HepG2 (cell line): ENCODE results near the gene ZNF394. TPM values are rescaled to one million over a fixed set of nuclear protein-coding genes. Genes with fewer than 3 reads are reported as not detected.

Experiments used
- ATAC-seq: fragments of 200-7000 bp; cut with Tn5 transposase; 3 replicates; pipeline ENCODE4 v1.9.1; 2020; ENCODE audit warnings: mild to moderate bottlenecking, moderate library complexity
- BruUV-seq: library from RNA; stranded (reverse); fragments of 400-500 nt; replicated peaks from 2 replicates; lab custom pipeline; 2021; lab: Mats Ljungman, UMichigan
- CTCF ChIA-PET: fragments of 300-600 bp; formaldehyde crosslinking; extraction: SDS; loops from one replicate; lab custom pipeline; 2021; ENCODE audit warnings: low total read pairs, inconsistent platforms, low intra/inter-chr PET ratio; lab: Yijun Ruan, JAX
- POLR2A ChIA-PET: fragments of 350-600 bp; sonication (Branson Sonifier 250); formaldehyde crosslinking; loops from one replicate; lab custom pipeline; 2020; ENCODE audit warnings: antibody characterized with exemption, inconsistent platforms; lab: Yijun Ruan, JAX
- DNase-seq: peaks from one replicate; pipeline ENCODE4 v3.0.0-alpha.2; 2015; ENCODE audit warnings: low spot score
- FAIRE-seq: peaks from 3 replicates; lab custom pipeline; 2011; peaks lifted over from hg19 to GRCh38; lab: Jason Lieb, UNC
- H2AFZ ChIP-seq: one replicate; pipeline ENCODE4 v1.6.1; 2011; ENCODE audit warnings: low read length, inconsistent platforms
- H3K27ac ChIP-seq: fragments of 300-600 bp; 3 replicates; pipeline ENCODE4 v1.8.0; 2011; ENCODE audit warnings: mixed run types, mild to moderate bottlenecking, mixed read lengths, low read length, inconsistent platforms; ENCODE audit not compliant: insufficient read depth; ENCODE audit errors: extremely low read length
- H3K27me3 ChIP-seq, 2 experiments: fragments of 200-600 bp in 1 of 2; 2 replicates in 1 of 2; 3 replicates in 1 of 2; pipeline versions ENCODE4 v1.6.0 to v1.8.0; 2011; ENCODE audit warnings: low read length in 2 of 2, mild to moderate bottlenecking in 2 of 2, moderate library complexity in 2 of 2, inconsistent platforms in 1 of 2; ENCODE audit not compliant: insufficient read depth in 2 of 2, control insufficient read depth in 1 of 2
- H3K36me3 ChIP-seq, 2 experiments: fragments of 200-600 bp in 1 of 2; replicated peaks in 1 of 2; 2 replicates in 1 of 2; 3 replicates in 1 of 2; pipeline versions ENCODE4 v1.5.1 to v1.8.0; 2011; ENCODE audit warnings: low read length in 2 of 2, inconsistent platforms in 1 of 2; ENCODE audit not compliant: insufficient read depth in 2 of 2, control insufficient read depth in 1 of 2
- H3K4me1 ChIP-seq: 2 replicates; pipeline ENCODE4 v1.5.1; 2012; ENCODE audit warnings: low read length, inconsistent platforms; ENCODE audit not compliant: insufficient read depth
- H3K4me2 ChIP-seq: 2 replicates; pipeline ENCODE4 v1.6.0; 2011; ENCODE audit warnings: low read depth, low read length, inconsistent platforms
- H3K4me3 ChIP-seq, 3 experiments: fragments of 200-600 bp in 1 of 3; sonication (generic), shearing (Covaris generic) in 1 of 3; replicated peaks in 1 of 3; 2 replicates each; pipeline ENCODE4 v1.5.1; 2011 to 2016; ENCODE audit warnings: low read length in 3 of 3, inconsistent platforms in 2 of 3, low read depth in 2 of 3, mild to moderate bottlenecking in 2 of 3, control low read depth in 1 of 3, mixed read lengths in 1 of 3; ENCODE audit not compliant: insufficient read depth in 1 of 3
- H3K79me2 ChIP-seq: one replicate; pipeline ENCODE4 v1.6.1; 2011; ENCODE audit warnings: low read length, inconsistent platforms; ENCODE audit not compliant: insufficient read depth
- H3K9ac ChIP-seq: 2 replicates; pipeline ENCODE4 v1.6.0; 2011; ENCODE audit warnings: mild to moderate bottlenecking, low read depth, low read length, inconsistent platforms; ENCODE audit not compliant: insufficient read depth
- H3K9me3 ChIP-seq: 2 replicates; pipeline ENCODE4 v1.5.1; 2012; ENCODE audit warnings: mild to moderate bottlenecking, low read length
- H4K20me1 ChIP-seq: 2 replicates; pipeline ENCODE4 v1.6.0; 2011; ENCODE audit warnings: inconsistent platforms, mild to moderate bottlenecking, low read length, moderate library complexity; ENCODE audit not compliant: insufficient read depth
- DNMT1 ChIP-seq: sonication (generic); formaldehyde crosslinking; IDR thresholded peaks from 2 replicates; pipeline ENCODE4 v1.5.1; 2020; ENCODE audit warnings: mild to moderate bottlenecking, missing genetic modification reagents
- NCOA2 ChIP-seq: sonication (generic); formaldehyde crosslinking; IDR thresholded peaks from 2 replicates; pipeline ENCODE4 v1.8.0; 2022; ENCODE audit warnings: inconsistent platforms
- NFRKB ChIP-seq: fragments of 450-650 bp; IDR thresholded peaks from 2 replicates; pipeline ENCODE4 v1.6.1; 2017
- NR2F6 ChIP-seq, 2 experiments: IDR thresholded peaks; 2 replicates each; pipeline ENCODE4 v1.6.1; 2016; ENCODE audit warnings: antibody characterized with exemption in 1 of 2, mild to moderate bottlenecking in 1 of 2
- PTBP1 ChIP-seq: fragments of 200-400 bp; formaldehyde crosslinking; IDR thresholded peaks from 2 replicates; pipeline ENCODE4 v1.6.1; 2018; ENCODE audit warnings: low read length, low read depth; ENCODE audit not compliant: poor library complexity, severe bottlenecking
- RAD21 ChIP-seq: fragments of 450-650 bp; formaldehyde crosslinking; IDR thresholded peaks from 2 replicates; pipeline ENCODE4 v1.5.0; 2020; ENCODE audit warnings: mild to moderate bottlenecking
- RARG ChIP-seq: sonication (generic); formaldehyde crosslinking; IDR thresholded peaks from 2 replicates; pipeline ENCODE4 v1.4.0; 2020; ENCODE audit warnings: low read depth, mild to moderate bottlenecking, missing genetic modification reagents
- STAG1 ChIP-seq: sonication (generic); formaldehyde crosslinking; IDR thresholded peaks from 2 replicates; pipeline ENCODE4 v1.4.0; 2020; ENCODE audit warnings: missing genetic modification reagents
- YEATS2 ChIP-seq: sonication (generic); formaldehyde crosslinking; IDR thresholded peaks from 2 replicates; pipeline ENCODE4 v1.4.0; 2020; ENCODE audit warnings: missing genetic modification reagents, borderline replicate concordance
- ZNF143 ChIP-seq: sonication (generic); formaldehyde crosslinking; IDR thresholded peaks from 2 replicates; pipeline ENCODE4 v1.4.0; 2020; ENCODE audit warnings: missing genetic modification reagents
- ZNF883 ChIP-seq: sonication (generic); formaldehyde crosslinking; IDR thresholded peaks from 2 replicates; pipeline ENCODE4 v1.5.1; 2020; ENCODE audit warnings: mild to moderate bottlenecking, missing genetic modification reagents; ENCODE audit errors: not compliant biosample characterization
- WGBS: methylation state at CpG from one replicate; pipeline ENCODE4 v1.1.6; 2017; ENCODE audit warnings: low lambda C conversion rate; 5-methylcytosine and 5-hydroxymethylcytosine counted together
- in situ Hi-C: cut with HindIII; loops from 2 replicates; pipeline ENCODE4 v1.10.0; 2017; ENCODE audit warnings: low pct_unique_long_range_greater_than_20kb; ENCODE audit not compliant: extremely low pct_ligation_motif_present
- intact Hi-C: fragments of 100-400 bp; cut with micrococcal nuclease; formaldehyde crosslinking; loops from one replicate; pipeline ENCODE4 v1.10.0; 2022; ENCODE audit not compliant: unreplicated experiment
- polyA plus RNA-seq, 8 experiments: library from polyadenylated mRNA; depleted of rRNA in 3 of 8; stranded (reverse) in 7 of 8; unstranded in 1 of 8; fragments of >200 nt; fragmentation: Illumina TruSeq in 4 of 8; extraction: Trizol in 4 of 8; gene quantifications; 2 replicates each; pipeline versions ENCODE4 v1.2.1 to v1.2.3, GENCODE V29; 2011 to 2016; ENCODE audit warnings: low read depth in 4 of 8, missing spikeins in 1 of 8, mixed read lengths in 1 of 8; ENCODE audit not compliant: insufficient read depth in 1 of 8
- total RNA-seq, 5 experiments: library from RNA; depleted of rRNA; stranded (reverse); fragments of >200 nt; fragmentation: Illumina TruSeq; extraction: Trizol; gene quantifications; 2 replicates each; pipeline ENCODE4 v1.2.3, GENCODE V29; 2016; ENCODE audit warnings: low read depth in 1 of 5
- TF ChIP-seq, protein P1 (sequence below): sonication (generic); formaldehyde crosslinking; IDR thresholded peaks from 2 replicates; pipeline ENCODE4 v1.5.0; 2020; ENCODE audit warnings: mild to moderate bottlenecking, missing genetic modification reagents, moderate library complexity
- TF ChIP-seq, protein P2 (sequence below): sonication (generic); formaldehyde crosslinking; IDR thresholded peaks from 2 replicates; pipeline ENCODE4 v1.4.0; 2020; ENCODE audit warnings: missing genetic modification reagents, borderline replicate concordance
- TF ChIP-seq, protein P3 (sequence below): sonication (generic); formaldehyde crosslinking; IDR thresholded peaks from 2 replicates; pipeline ENCODE4 v1.5.1; 2020; ENCODE audit warnings: mild to moderate bottlenecking, missing genetic modification reagents
- TF ChIP-seq, protein P4 (sequence below): IDR thresholded peaks from 2 replicates; pipeline ENCODE4 v1.6.1; 2016; ENCODE audit warnings: low read depth

Gene ZNF394
- total and polyA plus RNA-seq, 2 of the 13 experiments (the other 11 are each of a cell fraction or from before 2014, with no cell fraction given), result 7.8 to 19.6 TPM

DNA sequence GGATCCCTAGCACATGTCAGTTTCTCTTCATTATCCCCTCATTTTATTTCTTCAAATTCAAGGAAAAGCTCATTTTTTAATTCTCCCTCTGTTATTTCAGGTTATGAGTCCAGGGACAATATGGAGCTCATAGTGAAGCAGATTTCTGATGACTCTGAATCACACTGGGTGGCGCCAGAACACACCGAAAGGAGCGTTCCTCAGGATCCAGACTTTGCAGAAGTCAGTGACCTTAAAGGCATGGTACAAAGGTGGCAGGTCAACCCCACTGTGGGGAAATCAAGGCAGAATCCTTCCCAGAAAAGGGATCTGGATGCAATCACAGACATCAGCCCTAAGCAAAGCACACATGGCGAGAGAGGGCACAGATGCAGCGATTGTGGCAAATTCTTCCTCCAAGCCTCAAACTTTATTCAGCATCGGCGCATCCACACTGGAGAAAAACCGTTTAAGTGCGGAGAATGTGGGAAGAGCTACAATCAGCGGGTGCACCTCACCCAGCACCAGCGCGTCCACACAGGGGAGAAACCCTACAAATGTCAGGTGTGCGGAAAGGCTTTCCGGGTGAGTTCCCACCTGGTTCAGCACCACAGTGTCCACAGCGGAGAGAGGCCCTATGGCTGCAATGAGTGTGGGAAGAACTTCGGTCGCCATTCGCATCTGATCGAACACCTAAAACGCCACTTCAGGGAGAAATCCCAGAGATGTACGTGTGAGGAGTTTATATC lies 25.8 kb upstream of the ZNF394 start:
- Histone ChIP-seq H3K4me2 (no peak overlapping the region), H3K4me1 (no peaks in the 10 kb centered on the region), H3K27ac (no peak overlapping the region), H4K20me1 (no peaks in the 10 kb centered on the region), H2AFZ (no peak overlapping the region), H3K9me3 (no peaks in the 10 kb centered on the region), H3K79me2 (no peaks in the 10 kb centered on the region), H3K27me3 (no peaks in the 10 kb centered on the region), H3K9ac (no peak overlapping the region), H3K36me3 (peaks cover 11 to 46% of the 10 kb centered on the region in 2 experiments), H3K4me3 (no peak overlapping the region)
- POLR2A ChIA-PET, result interaction anchor here (0.9 kb wide), 1 partner anchor 33 kb away, joined by 3 read pairs; the partner anchor contains the start of gene ZNF655
- BruUV-seq, result no TSS peak
- in situ Hi-C loops, result no loop called here
- intact Hi-C loops, result loop anchor here (5.0 kb wide), 1 partner anchor 1189 kb away; no protein-coding TSS in a partner anchor
- WGBS, result 92% methylated on average over 21 of the region's 21 CpGs
- CTCF ChIA-PET, result interaction anchor here (0.8 to 1.3 kb wide), 2 partner anchors 76 to 464 kb away, joined by 3 to 4 read pairs; no protein-coding TSS in a partner anchor
- no peak for FAIRE-seq
- DNase-seq, result no peak
- ATAC-seq, result peak; percentile 78
- TF ChIP-seq ZNF883 (CRISPR knock-in tag), result no peak
- TF ChIP-seq, protein P1, sequence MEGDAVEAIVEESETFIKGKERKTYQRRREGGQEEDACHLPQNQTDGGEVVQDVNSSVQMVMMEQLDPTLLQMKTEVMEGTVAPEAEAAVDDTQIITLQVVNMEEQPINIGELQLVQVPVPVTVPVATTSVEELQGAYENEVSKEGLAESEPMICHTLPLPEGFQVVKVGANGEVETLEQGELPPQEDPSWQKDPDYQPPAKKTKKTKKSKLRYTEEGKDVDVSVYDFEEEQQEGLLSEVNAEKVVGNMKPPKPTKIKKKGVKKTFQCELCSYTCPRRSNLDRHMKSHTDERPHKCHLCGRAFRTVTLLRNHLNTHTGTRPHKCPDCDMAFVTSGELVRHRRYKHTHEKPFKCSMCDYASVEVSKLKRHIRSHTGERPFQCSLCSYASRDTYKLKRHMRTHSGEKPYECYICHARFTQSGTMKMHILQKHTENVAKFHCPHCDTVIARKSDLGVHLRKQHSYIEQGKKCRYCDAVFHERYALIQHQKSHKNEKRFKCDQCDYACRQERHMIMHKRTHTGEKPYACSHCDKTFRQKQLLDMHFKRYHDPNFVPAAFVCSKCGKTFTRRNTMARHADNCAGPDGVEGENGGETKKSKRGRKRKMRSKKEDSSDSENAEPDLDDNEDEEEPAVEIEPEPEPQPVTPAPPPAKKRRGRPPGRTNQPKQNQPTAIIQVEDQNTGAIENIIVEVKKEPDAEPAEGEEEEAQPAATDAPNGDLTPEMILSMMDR (CRISPR knock-in tag), result peak; percentile 71
- TF ChIP-seq, protein P2, sequence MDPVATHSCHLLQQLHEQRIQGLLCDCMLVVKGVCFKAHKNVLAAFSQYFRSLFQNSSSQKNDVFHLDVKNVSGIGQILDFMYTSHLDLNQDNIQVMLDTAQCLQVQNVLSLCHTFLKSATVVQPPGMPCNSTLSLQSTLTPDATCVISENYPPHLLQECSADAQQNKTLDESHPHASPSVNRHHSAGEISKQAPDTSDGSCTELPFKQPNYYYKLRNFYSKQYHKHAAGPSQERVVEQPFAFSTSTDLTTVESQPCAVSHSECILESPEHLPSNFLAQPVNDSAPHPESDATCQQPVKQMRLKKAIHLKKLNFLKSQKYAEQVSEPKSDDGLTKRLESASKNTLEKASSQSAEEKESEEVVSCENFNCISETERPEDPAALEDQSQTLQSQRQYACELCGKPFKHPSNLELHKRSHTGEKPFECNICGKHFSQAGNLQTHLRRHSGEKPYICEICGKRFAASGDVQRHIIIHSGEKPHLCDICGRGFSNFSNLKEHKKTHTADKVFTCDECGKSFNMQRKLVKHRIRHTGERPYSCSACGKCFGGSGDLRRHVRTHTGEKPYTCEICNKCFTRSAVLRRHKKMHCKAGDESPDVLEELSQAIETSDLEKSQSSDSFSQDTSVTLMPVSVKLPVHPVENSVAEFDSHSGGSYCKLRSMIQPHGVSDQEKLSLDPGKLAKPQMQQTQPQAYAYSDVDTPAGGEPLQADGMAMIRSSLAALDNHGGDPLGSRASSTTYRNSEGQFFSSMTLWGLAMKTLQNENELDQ (CRISPR knock-in tag), result no peak
- peak; percentile 79 for TF ChIP-seq STAG1
- TF ChIP-seq, protein P3, sequence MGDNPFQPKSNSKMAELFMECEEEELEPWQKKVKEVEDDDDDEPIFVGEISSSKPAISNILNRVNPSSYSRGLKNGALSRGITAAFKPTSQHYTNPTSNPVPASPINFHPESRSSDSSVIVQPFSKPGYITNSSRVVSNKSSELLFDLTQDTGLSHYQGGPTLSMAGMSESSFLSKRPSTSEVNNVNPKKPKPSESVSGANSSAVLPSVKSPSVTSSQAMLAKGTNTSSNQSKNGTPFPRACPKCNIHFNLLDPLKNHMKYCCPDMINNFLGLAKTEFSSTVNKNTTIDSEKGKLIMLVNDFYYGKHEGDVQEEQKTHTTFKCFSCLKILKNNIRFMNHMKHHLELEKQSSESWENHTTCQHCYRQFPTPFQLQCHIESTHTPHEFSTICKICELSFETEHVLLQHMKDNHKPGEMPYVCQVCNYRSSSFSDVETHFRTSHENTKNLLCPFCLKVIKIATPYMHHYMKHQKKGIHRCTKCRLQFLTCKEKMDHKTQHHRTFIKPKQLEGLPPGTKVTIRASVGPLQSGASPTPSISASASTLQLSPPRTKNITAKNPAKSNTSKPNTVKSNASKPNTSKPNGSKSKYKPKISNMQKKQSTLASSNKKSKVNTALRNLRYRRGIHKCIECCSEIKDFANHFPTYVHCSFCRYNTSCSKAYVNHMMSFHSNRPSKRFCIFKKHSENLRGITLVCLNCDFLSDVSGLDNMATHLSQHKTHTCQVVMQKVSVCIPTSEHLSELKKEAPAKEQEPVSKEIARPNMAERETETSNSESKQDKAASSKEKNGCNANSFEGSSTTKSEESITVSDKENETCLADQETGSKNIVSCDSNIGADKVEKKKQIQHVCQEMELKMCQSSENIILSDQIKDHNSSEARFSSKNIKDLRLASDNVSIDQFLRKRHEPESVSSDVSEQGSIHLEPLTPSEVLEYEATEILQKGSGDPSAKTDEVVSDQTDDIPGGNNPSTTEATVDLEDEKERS, result no peak
- no peak for TF ChIP-seq RARG (CRISPR knock-in tag)
- TF ChIP-seq NCOA2 (CRISPR knock-in tag), result no peak
- 0 out of 2 replicates have a peak, but pooled peaks have one; percentile 29 for TF ChIP-seq RAD21 (CRISPR knock-in tag)
- no peak for TF ChIP-seq PTBP1
- no peak for TF ChIP-seq NFRKB
- no peak for TF ChIP-seq YEATS2 (CRISPR knock-in tag)
- TF ChIP-seq DNMT1 (CRISPR knock-in tag), result no peak
- TF ChIP-seq, protein P4, sequence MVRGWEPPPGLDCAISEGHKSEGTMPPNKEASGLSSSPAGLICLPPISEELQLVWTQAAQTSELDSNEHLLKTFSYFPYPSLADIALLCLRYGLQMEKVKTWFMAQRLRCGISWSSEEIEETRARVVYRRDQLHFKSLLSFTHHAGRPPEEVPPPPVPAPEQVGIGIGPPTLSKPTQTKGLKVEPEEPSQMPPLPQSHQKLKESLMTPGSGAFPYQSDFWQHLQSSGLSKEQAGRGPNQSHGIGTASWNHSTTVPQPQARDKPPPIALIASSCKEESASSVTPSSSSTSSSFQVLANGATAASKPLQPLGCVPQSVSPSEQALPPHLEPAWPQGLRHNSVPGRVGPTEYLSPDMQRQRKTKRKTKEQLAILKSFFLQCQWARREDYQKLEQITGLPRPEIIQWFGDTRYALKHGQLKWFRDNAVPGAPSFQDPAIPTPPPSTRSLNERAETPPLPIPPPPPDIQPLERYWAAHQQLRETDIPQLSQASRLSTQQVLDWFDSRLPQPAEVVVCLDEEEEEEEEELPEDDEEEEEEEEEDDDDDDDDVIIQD (CRISPR knock-in tag), result no peak
- TF ChIP-seq NR2F6 (IDR thresholded peaks at IDR 0.05), result 0 out of 2 replicates have a peak, but pooled peaks have one; percentile 18
- no peak for TF ChIP-seq NR2F6 (CRISPR knock-in tag; IDR thresholded peaks at IDR 0.05)
- TF ChIP-seq ZNF143 (CRISPR knock-in tag), result no peak
